GM18517 (cell line): ENCODE results near the gene PTGDR.

Experiments used
- ATAC-seq: cut with Tn5 transposase; IDR thresholded peaks from one replicate; pipeline ENCODE4 v1.9.1; 2021; ENCODE audit warnings: mild to moderate bottlenecking, moderate library complexity; ENCODE audit not compliant: unreplicated experiment

PTGDR gene

GRCh38 chr14:52307376-52307775 lies 39.9 kb downstream of the PTGDR start:
- no peak for ATAC-seq

GRCh38 chr14:52307905-52308304 lies 40.4 kb downstream of the PTGDR start:
- ATAC-seq: no peak

- ATAC-seq: no peak
These were observed 43.0 kb downstream of the PTGDR start for GRCh38 chr14:52310541-52310940.

- no peak for ATAC-seq
These were observed 45.4 kb downstream of the PTGDR start for GRCh38 chr14:52312931-52313355.

- no peak for ATAC-seq
These were observed 46.0 kb downstream of the PTGDR start for GRCh38 chr14:52313462-52313861.

GRCh38 chr14:52313903-52314594 lies 46.6 kb downstream of the PTGDR start, which contains the start of gene PTGER2:
TSS of gene PTGER2 (plus strand) at chr14:52314312. CDS start at chr14:52314549, 237 bp downstream.
- peak; percentile 36 for ATAC-seq

- no peak for ATAC-seq
These were observed 47.3 kb downstream of the PTGDR start for GRCh38 chr14:52314595-52315354.

GRCh38 chr14:52315355-52315718 lies 47.8 kb downstream of the PTGDR start:
- no peak for ATAC-seq

- ATAC-seq: no peak
These were observed 50.6 kb downstream of the PTGDR start for GRCh38 chr14:52318062-52318461.

GRCh38 chr14:52318826-52319645 lies 51.5 kb downstream of the PTGDR start:
- ATAC-seq: no peak

- ATAC-seq: no peak
These were observed 52.4 kb downstream of the PTGDR start for GRCh38 chr14:52319919-52320318.

- peak; percentile 97 for ATAC-seq
These were observed 57.6 kb downstream of the PTGDR start for GRCh38 chr14:52325126-52325525.

GRCh38 chr14:52325630-52326029 lies 58.1 kb downstream of the PTGDR start:
- no peak for ATAC-seq
